ENCODE results near the gene C1QTNF3. TPM values are rescaled to one million over a fixed set of nuclear protein-coding genes. Genes with fewer than 3 reads are reported as not detected.
A peak's percentile ranks its signal among the peaks of the same experiment; 100 is the strongest.
"Not testable (repeated sequence)": the region's sequence is repeated elsewhere in the genome, so short reads cannot be mapped to it uniquely, and the experiment has no call there.

The C1QTNF3 gene
- total RNA-seq: 10 to 100 TPM; 10.5 to 11.4 (median 11.3) TPM
- 15.0 TPM for total RNA-seq (2013)

- Mint-ChIP-seq H3K27ac (peak within 1 kb of the TSS; percentile 89 to 93), H3K9me3 (no peaks in the 10 kb centered on the region), H3K4me1 (peaks cover 70 to 76% of the 10 kb centered on the region in 2 donors), H3K36me3 (no peaks in the 10 kb centered on the region), H3K27me3 (ENCODE audit: low read depth in 2 of 2) (no peaks in the 10 kb centered on the region), H3K4me3 (peak within 1 kb of the TSS; percentile 80)
- peak in 1 of 2 donors; percentile 9 for DNase-seq
- peak; percentile 17 to 47 (median 45) for ATAC-seq
- TF ChIP-seq CTCF (IDR thresholded peaks at IDR 0.05): no peak
- H3K27ac ChIP-seq (ENCODE audit: low read length): peak within 1 kb of the TSS; percentile 62
- H3K4me1 ChIP-seq (ENCODE audit: control insufficient read depth, insufficient read depth, low read length): peaks cover 37% of the 10 kb centered on the region
- no peaks in the 10 kb centered on the region for H3K9me3 ChIP-seq (ENCODE audit: control insufficient read depth, insufficient read depth, low read length)
- no peaks in the 10 kb centered on the region for H3K36me3 ChIP-seq (ENCODE audit: control insufficient read depth, insufficient read depth, low read length)
- 42% methylated on average over 10 of the region's 10 CpGs for WGBS (ENCODE audit: insufficient coverage)
- no peak within 1 kb of the TSS for H3K4me3 ChIP-seq (ENCODE audit: low read length)
- no peaks in the 10 kb centered on the region for H3K27me3 ChIP-seq (ENCODE audit: control insufficient read depth, insufficient read depth, low read length)
- intact Hi-C loops (cut with micrococcal nuclease): no loop called here
These were observed at the start of gene C1QTNF3 for GRCh38 chr5:34043099-34043876. Gene C1QTNF3 (minus strand): TSS chr5:34043213. CDS start chr5:34043125, 88 bp downstream.

GRCh38 chr5:34091039-34091438 lies 48.0 kb upstream of the C1QTNF3 start:
- H3K4me3 Mint-ChIP-seq; H3K36me3 Mint-ChIP-seq; H3K9me3 Mint-ChIP-seq; H3K9me3 ChIP-seq (ENCODE audit: control insufficient read depth, insufficient read depth, low read length); H3K27me3 Mint-ChIP-seq (ENCODE audit: low read depth in 2 of 2); H3K4me3 ChIP-seq (ENCODE audit: low read length); H3K27me3 ChIP-seq (ENCODE audit: control insufficient read depth, insufficient read depth, low read length); intact Hi-C loops (cut with micrococcal nuclease); H3K36me3 ChIP-seq (ENCODE audit: control insufficient read depth, insufficient read depth, low read length); H3K4me1 Mint-ChIP-seq; ATAC-seq; DNase-seq; H3K27ac Mint-ChIP-seq; H3K27ac ChIP-seq (ENCODE audit: low read length); H3K4me1 ChIP-seq (ENCODE audit: control insufficient read depth, insufficient read depth, low read length): not testable (repeated sequence)
- WGBS (ENCODE audit: insufficient coverage): 96% methylated on average over 4 of the region's 7 CpGs

GRCh38 chr5:34089802-34090201 lies 46.8 kb upstream of the C1QTNF3 start:
- H3K9me3 ChIP-seq (ENCODE audit: control insufficient read depth, insufficient read depth, low read length); DNase-seq; H3K27ac ChIP-seq (ENCODE audit: low read length); H3K4me3 ChIP-seq (ENCODE audit: low read length); H3K4me1 ChIP-seq (ENCODE audit: control insufficient read depth, insufficient read depth, low read length); intact Hi-C loops (cut with micrococcal nuclease); ATAC-seq; H3K36me3 ChIP-seq (ENCODE audit: control insufficient read depth, insufficient read depth, low read length); H3K27me3 ChIP-seq (ENCODE audit: control insufficient read depth, insufficient read depth, low read length); H3K4me1 Mint-ChIP-seq; H3K27ac Mint-ChIP-seq; H3K36me3 Mint-ChIP-seq; H3K9me3 Mint-ChIP-seq; H3K4me3 Mint-ChIP-seq; H3K27me3 Mint-ChIP-seq (ENCODE audit: low read depth in 2 of 2): not testable (repeated sequence)
- no CpG with 5 or more reads among the region's 3 CpGs for WGBS (ENCODE audit: insufficient coverage)

- 100% methylated on average over 1 of the region's 3 CpGs for WGBS (ENCODE audit: insufficient coverage)
- H3K9me3 ChIP-seq (ENCODE audit: control insufficient read depth, insufficient read depth, low read length); H3K27me3 Mint-ChIP-seq (ENCODE audit: low read depth in 2 of 2); H3K36me3 ChIP-seq (ENCODE audit: control insufficient read depth, insufficient read depth, low read length); H3K36me3 Mint-ChIP-seq; H3K27me3 ChIP-seq (ENCODE audit: control insufficient read depth, insufficient read depth, low read length); H3K27ac ChIP-seq (ENCODE audit: low read length); H3K4me3 Mint-ChIP-seq; H3K27ac Mint-ChIP-seq; H3K4me3 ChIP-seq (ENCODE audit: low read length); H3K9me3 Mint-ChIP-seq; H3K4me1 Mint-ChIP-seq; intact Hi-C loops (cut with micrococcal nuclease); ATAC-seq; DNase-seq; H3K4me1 ChIP-seq (ENCODE audit: control insufficient read depth, insufficient read depth, low read length): not testable (repeated sequence)
These were observed 44.7 kb upstream of the C1QTNF3 start for GRCh38 chr5:34087728-34088127.

- WGBS (ENCODE audit: insufficient coverage): 100% methylated on average over 1 of the region's 4 CpGs
These were observed 40.9 kb upstream of the C1QTNF3 start for GRCh38 chr5:34083898-34084297.

GRCh38 chr5:34079505-34079904 lies 36.5 kb upstream of the C1QTNF3 start:
- H3K27me3 Mint-ChIP-seq (ENCODE audit: low read depth in 2 of 2); H3K9me3 ChIP-seq (ENCODE audit: control insufficient read depth, insufficient read depth, low read length); H3K4me3 ChIP-seq (ENCODE audit: low read length); ATAC-seq; DNase-seq; H3K36me3 ChIP-seq (ENCODE audit: control insufficient read depth, insufficient read depth, low read length); H3K4me3 Mint-ChIP-seq; intact Hi-C loops (cut with micrococcal nuclease); H3K36me3 Mint-ChIP-seq; H3K9me3 Mint-ChIP-seq; H3K4me1 ChIP-seq (ENCODE audit: control insufficient read depth, insufficient read depth, low read length); H3K27me3 ChIP-seq (ENCODE audit: control insufficient read depth, insufficient read depth, low read length); H3K27ac ChIP-seq (ENCODE audit: low read length): not testable (repeated sequence)
- Mint-ChIP-seq H3K27ac (peak overlapping the region in 1 of 2 donors; percentile 51), H3K4me1 (peaks cover 14 to 16% of the 10 kb centered on the region in 2 donors)
- WGBS (ENCODE audit: insufficient coverage): no CpG with 5 or more reads among the region's 2 CpGs

More at GRCh38 chr5:34083898-34084297, 40.9 kb upstream of the C1QTNF3 start:
- H3K36me3 Mint-ChIP-seq; H3K9me3 Mint-ChIP-seq; H3K27me3 Mint-ChIP-seq (ENCODE audit: low read depth in 2 of 2); H3K4me1 Mint-ChIP-seq; H3K4me3 Mint-ChIP-seq; H3K27me3 ChIP-seq (ENCODE audit: control insufficient read depth, insufficient read depth, low read length); H3K36me3 ChIP-seq (ENCODE audit: control insufficient read depth, insufficient read depth, low read length); intact Hi-C loops (cut with micrococcal nuclease); DNase-seq; H3K4me1 ChIP-seq (ENCODE audit: control insufficient read depth, insufficient read depth, low read length); H3K4me3 ChIP-seq (ENCODE audit: low read length); H3K9me3 ChIP-seq (ENCODE audit: control insufficient read depth, insufficient read depth, low read length); H3K27ac Mint-ChIP-seq; ATAC-seq; H3K27ac ChIP-seq (ENCODE audit: low read length): not testable (repeated sequence)

GRCh38 chr5:34077636-34078035 lies 34.6 kb upstream of the C1QTNF3 start:
- Mint-ChIP-seq H3K4me1 (peaks cover 14 to 16% of the 10 kb centered on the region in 2 donors), H3K27ac (peak overlapping the region; percentile 70 to 72), H3K4me3 (peak overlapping the region; percentile 50)
- H3K27me3 Mint-ChIP-seq (ENCODE audit: low read depth in 2 of 2); DNase-seq; H3K27me3 ChIP-seq (ENCODE audit: control insufficient read depth, insufficient read depth, low read length); H3K36me3 Mint-ChIP-seq; intact Hi-C loops (cut with micrococcal nuclease); H3K4me1 ChIP-seq (ENCODE audit: control insufficient read depth, insufficient read depth, low read length); H3K36me3 ChIP-seq (ENCODE audit: control insufficient read depth, insufficient read depth, low read length); H3K27ac ChIP-seq (ENCODE audit: low read length); H3K9me3 ChIP-seq (ENCODE audit: control insufficient read depth, insufficient read depth, low read length); H3K9me3 Mint-ChIP-seq; H3K4me3 ChIP-seq (ENCODE audit: low read length): not testable (repeated sequence)
- peak; percentile 92 to 98 (median 98) for ATAC-seq
- no CpG with 5 or more reads among the region's 2 CpGs for WGBS (ENCODE audit: insufficient coverage)

Data from natural killer cell (primary cell).